Measurements from ENCODE around the gene GAS7. TPM values are rescaled to one million over a fixed set of nuclear protein-coding genes. Genes with fewer than 3 reads are reported as not detected.

GAS7 gene
- total RNA-seq, 1 donor from 2014 or later: 431 TPM

GRCh38 chr17:9951803-9952202 is 246.6 kb downstream of the GAS7 start:
- DNase-seq (ENCODE audit: low spot score) (no peak), ATAC-seq (no peak)
- intact Hi-C loops (cut with DNase I): loop anchor here (5.0 kb wide), 1 partner anchor 75 kb away; no protein-coding TSS in a partner anchor

DNA sequence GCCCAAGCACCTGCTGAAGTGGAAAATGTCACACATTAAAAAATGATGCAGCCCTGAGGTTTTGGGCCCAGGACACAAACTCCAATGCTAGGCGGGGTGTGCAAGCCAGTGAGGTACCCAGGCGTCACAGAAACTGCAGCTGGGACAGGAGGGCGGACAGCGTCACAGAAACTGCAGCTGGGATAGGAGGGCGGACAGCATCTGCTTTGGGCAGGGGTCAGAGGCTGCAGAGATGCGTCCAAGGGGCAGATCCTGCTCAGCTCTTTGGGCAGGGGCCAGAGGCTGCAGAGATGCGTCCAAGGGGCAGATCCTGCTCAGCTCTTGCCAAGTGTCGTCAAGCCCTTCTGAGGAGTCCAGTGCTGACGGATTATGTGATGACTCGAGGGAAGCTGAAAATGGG is 249.5 kb downstream of the GAS7 start:
- intact Hi-C loops (cut with DNase I): no loop called here
- ATAC-seq: peak; percentile 94
- DNase-seq (ENCODE audit: low spot score): no peak

GRCh38 chr17:9944704-9945103 is 253.7 kb downstream of the GAS7 start:
- DNase-seq (ENCODE audit: low spot score) (no peak), ATAC-seq (no peak)
- intact Hi-C loops (cut with DNase I): loop anchor here (5.0 kb wide), 1 partner anchor 1082 kb away; no protein-coding TSS in a partner anchor

- no peak for ATAC-seq
- intact Hi-C loops (cut with DNase I): loop anchor here (5.0 kb wide), 1 partner anchor 1081 kb away; no protein-coding TSS in a partner anchor
- DNase-seq (ENCODE audit: low spot score): no peak
Measured at GRCh38 chr17:9943343-9943742, 255.1 kb downstream of the GAS7 start.

GRCh38 chr17:9942885-9943284 is 255.5 kb downstream of the GAS7 start:
- no peak for DNase-seq (ENCODE audit: low spot score)
- no peak for ATAC-seq
- intact Hi-C loops (cut with DNase I): loop anchor here (5.0 kb wide), 1 partner anchor 1081 kb away; no protein-coding TSS in a partner anchor

DNA sequence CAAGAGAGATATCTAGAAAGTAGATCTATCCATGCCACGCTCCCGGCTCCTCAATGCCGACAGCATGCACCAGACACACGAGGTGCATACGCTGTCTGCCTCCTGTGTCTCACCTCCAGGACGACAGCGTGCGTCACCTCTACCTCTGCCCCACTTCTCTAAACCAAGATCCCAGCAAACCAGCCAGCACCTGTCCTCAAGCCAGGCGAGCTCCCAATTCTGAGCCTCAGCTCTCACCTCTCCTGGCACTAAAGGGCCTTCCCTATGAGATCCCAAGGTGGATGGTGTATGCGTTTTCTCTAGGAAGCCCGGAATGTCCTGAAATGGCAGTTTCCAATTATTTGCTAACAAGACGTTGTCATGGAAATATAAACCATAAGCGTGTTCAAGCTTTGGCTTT is 257.1 kb downstream of the GAS7 start:
- DNase-seq (ENCODE audit: low spot score) (no peak), ATAC-seq (no peak)
- intact Hi-C loops (cut with DNase I): loop anchor here (5.0 kb wide), 1 partner anchor 1079 kb away; no protein-coding TSS in a partner anchor

GRCh38 chr17:9940841-9941240 is 257.6 kb downstream of the GAS7 start:
- intact Hi-C loops (cut with DNase I): loop anchor here (5.0 kb wide), 1 partner anchor 1079 kb away; no protein-coding TSS in a partner anchor
- ATAC-seq: no peak
- no peak for DNase-seq (ENCODE audit: low spot score)

- DNase-seq (ENCODE audit: low spot score): no peak
- ATAC-seq: no peak
- intact Hi-C loops (cut with DNase I): loop anchor here (10.0 kb wide), 1 partner anchor 186 kb away; no protein-coding TSS in a partner anchor
Measured at GRCh38 chr17:9938764-9939163, 259.6 kb downstream of the GAS7 start.

DNA sequence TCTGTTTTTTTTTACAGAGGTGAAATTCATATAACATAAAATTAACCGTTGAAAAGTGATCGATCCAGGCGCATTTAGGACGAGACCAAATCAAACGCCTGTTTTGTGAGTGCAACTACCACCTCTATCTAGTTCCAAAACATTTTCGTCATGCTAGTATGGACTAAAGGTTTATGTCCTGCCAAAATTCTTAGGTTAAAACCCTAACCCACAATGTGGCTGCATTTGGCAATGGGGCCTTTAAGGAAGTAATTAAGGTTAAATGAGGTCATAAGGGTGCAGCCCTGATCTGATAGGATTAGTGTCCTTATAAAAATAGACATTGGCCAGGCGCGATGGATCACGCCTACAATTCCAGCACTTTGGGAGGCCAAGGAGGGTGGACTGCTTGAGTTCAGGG is 260.5 kb downstream of the GAS7 start:
- DNase-seq (ENCODE audit: low spot score): no peak
- intact Hi-C loops (cut with DNase I): loop anchor here (10.0 kb wide), 1 partner anchor 187 kb away; no protein-coding TSS in a partner anchor
- ATAC-seq: no peak

DNA sequence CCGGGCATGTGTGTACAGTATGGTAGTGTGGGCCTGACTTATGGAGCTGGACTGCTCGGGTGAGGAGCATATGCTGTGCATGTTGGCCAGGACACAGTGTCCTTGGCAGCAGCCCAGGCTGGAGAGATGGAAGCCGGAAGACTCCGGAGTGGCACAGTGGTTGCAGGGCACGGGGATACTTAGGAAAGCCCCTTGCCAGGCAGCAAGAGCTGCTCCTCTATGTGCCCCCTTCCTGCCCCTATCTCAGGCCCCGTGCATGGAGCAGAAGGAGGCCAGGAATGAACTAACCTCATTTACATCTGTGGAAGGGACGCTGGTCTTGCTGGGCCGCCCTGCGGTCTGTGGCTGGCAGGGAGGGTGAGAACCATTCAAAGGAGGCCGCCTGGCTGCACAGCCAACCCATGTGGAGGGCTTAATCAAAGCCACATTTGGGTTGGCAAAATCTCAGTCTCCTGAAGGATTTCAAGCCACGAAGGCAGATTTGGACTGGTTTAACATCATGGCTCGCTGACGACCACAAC is 261.1 kb downstream of the GAS7 start:
- no peak for DNase-seq (ENCODE audit: low spot score)
- intact Hi-C loops (cut with DNase I): loop anchor here (10.0 kb wide), 1 partner anchor 188 kb away; no protein-coding TSS in a partner anchor
- peak; percentile 79 for ATAC-seq

DNA sequence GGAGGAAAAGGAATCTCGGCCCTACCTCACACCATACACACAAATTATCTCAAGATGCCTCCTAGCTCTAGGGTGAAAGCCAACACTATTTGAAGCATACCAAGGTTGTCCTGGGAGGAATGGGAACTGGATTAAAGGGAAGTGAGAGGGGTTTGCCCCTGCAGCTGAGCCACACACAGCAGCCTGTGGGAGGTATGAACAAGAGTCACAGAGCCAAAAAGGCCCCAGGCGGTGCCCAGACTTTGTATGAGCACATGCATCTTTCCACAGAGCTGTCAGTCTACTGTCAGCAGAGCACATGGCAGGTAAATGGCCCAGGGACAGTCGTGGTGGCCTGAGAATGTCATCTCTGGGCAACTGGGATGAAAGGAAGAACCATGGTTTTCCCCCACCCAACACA is 262.3 kb downstream of the GAS7 start:
- intact Hi-C loops (cut with DNase I): loop anchor here (10.0 kb wide), 1 partner anchor 189 kb away; no protein-coding TSS in a partner anchor
- ATAC-seq: no peak
- DNase-seq (ENCODE audit: low spot score): no peak

DNA sequence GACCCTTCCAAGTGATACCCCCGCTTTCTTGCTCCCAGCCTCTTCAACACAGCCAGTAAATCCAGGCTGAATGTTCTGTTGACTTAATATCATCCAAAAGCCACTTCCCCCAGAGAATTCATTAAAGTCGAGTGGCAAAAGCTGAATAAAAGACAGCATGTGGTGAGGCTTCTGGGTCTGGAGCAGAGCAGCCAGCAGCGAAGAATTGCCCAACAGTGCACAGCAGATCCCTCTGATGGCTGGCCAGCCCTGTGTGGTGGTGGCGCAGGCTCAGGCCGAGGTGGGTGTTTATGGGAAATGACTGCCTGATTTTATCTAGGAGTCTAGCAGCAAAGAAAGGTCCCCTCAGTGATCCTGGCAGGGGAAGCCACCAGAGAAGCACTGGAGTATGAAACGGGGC is 263.0 kb downstream of the GAS7 start:
- intact Hi-C loops (cut with DNase I): loop anchor here (10.0 kb wide), 1 partner anchor 189 kb away; no protein-coding TSS in a partner anchor
- DNase-seq (ENCODE audit: low spot score) (no peak), ATAC-seq (peak; percentile 79)

- no peak for ATAC-seq
- intact Hi-C loops (cut with DNase I): loop anchor here (10.0 kb wide), 1 partner anchor 190 kb away; no protein-coding TSS in a partner anchor
- no peak for DNase-seq (ENCODE audit: low spot score)
Measured at GRCh38 chr17:9934331-9934730, 264.1 kb downstream of the GAS7 start.

- DNase-seq (ENCODE audit: low spot score): no peak
- intact Hi-C loops (cut with DNase I): loop anchor here (10.0 kb wide), 1 partner anchor 192 kb away; no protein-coding TSS in a partner anchor
Measured at GRCh38 chr17:9932491-9932890, 265.9 kb downstream of the GAS7 start.

GRCh38 chr17:9931144-9931741 is 267.2 kb downstream of the GAS7 start:
- ATAC-seq: no peak
- no peak for DNase-seq (ENCODE audit: low spot score)
- intact Hi-C loops (cut with DNase I): loop anchor here (10.0 kb wide), 1 partner anchor 194 kb away; no protein-coding TSS in a partner anchor

More at GRCh38 chr17:9932491-9932890, 265.9 kb downstream of the GAS7 start:
- no peak for ATAC-seq

GRCh38 chr17:9929871-9930270 is 268.5 kb downstream of the GAS7 start:
- DNase-seq (ENCODE audit: low spot score): no peak
- intact Hi-C loops (cut with DNase I): loop anchor here (10.0 kb wide), 1 partner anchor 195 kb away; no protein-coding TSS in a partner anchor
- ATAC-seq: peak; percentile 54

- peak; percentile 17 for ATAC-seq
- intact Hi-C loops (cut with DNase I): no loop called here
- no peak for DNase-seq (ENCODE audit: low spot score)
Measured at GRCh38 chr17:9928601-9929333, 269.6 kb downstream of the GAS7 start.

DNA sequence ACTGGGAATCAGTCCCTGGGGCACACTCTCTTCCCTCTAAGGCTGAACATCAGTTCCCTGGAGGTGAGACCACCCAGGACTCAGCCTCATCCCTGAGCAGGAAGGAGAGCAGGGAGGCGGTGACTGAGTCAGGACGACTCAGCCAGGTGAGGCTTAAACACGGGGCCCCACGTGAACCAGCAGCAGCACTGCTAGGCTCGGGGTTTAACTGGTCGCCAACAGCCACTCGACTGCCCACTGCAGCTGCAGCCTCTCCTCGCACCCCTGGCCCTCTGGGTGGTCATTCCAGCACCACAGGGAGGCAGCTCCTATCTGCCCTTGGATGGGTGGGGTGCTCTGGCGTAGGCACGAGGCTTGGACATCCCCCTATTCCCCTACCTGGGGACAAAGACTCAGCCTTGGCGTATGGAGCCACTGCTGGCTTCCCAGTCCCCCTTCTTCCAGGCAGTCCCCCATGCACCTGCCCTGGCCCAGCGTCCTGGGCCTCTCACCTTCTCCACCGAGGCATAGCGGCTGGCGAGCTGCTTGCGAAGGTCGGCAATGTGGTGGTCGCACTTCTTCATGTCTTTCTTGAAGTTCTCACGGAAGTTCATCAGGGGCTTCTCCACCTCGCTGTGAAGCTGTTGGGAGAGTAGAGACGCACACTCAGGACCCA is 272.1 kb downstream of the GAS7 start:
- no peak for DNase-seq (ENCODE audit: low spot score)
- intact Hi-C loops (cut with DNase I): no loop called here
- no peak for ATAC-seq

DNA sequence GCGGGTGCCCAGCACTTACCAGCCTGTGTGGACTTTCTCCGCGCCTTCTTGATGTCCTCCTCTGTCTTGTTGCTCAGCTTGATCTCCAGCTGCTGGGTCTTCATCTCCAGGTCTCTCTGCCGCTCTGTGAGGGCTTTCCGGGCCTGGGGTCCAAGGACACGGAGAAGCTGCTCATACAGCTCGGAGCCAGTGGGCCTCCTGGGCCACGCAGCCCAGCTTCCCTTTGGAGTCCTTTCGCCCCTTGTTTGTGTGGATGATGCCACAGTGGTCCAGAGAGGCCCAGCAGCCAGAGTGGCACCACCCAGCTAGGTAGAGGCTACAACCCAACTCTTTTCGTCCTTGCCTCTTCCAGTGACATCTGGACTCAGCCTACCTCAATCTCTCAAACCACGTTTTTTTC is 272.9 kb downstream of the GAS7 start:
- ATAC-seq: peak; percentile 5
- intact Hi-C loops (cut with DNase I): no loop called here
- no peak for DNase-seq (ENCODE audit: low spot score)

Data from sciatic nerve (tissue), 2 donors.